GM18907 (cell line): ENCODE results near the gene PKMYT1.
"Not testable (repeated sequence)": the region's sequence is repeated elsewhere in the genome, so short reads cannot be mapped to it uniquely, and the experiment has no call there.

ENCODE experiments used
- ATAC-seq: cut with Tn5 transposase; IDR thresholded peaks from one replicate; pipeline ENCODE4 v1.9.1; 2021; ENCODE audit warnings: mild to moderate bottlenecking, moderate library complexity; ENCODE audit not compliant: unreplicated experiment

Gene PKMYT1

GRCh38 chr16:2937170-2937569, 43.1 kb downstream of the PKMYT1 start:
- ATAC-seq, result no peak

GRCh38 chr16:2936436-2937011, 43.7 kb downstream of the PKMYT1 start:
- ATAC-seq, result no peak

- no peak for ATAC-seq
Measured at GRCh38 chr16:2934450-2934849, 45.8 kb downstream of the PKMYT1 start.

- no peak for ATAC-seq
Measured at GRCh38 chr16:2933701-2934100, 46.5 kb downstream of the PKMYT1 start.

- ATAC-seq, result no peak
Measured at GRCh38 chr16:2933136-2933535, 47.1 kb downstream of the PKMYT1 start.

- not testable (repeated sequence) for ATAC-seq
Measured at GRCh38 chr16:2931231-2931914, 48.9 kb downstream of the PKMYT1 start.

GRCh38 chr16:2930236-2930635, 50.0 kb downstream of the PKMYT1 start:
- ATAC-seq, result no peak

- ATAC-seq, result no peak
Measured at GRCh38 chr16:2929693-2930092, 50.6 kb downstream of the PKMYT1 start.

- no peak for ATAC-seq
Measured at GRCh38 chr16:2928796-2929195, 51.5 kb downstream of the PKMYT1 start.

- ATAC-seq, result not testable (repeated sequence)
Measured at GRCh38 chr16:2928151-2928550, 52.1 kb downstream of the PKMYT1 start.

- no peak for ATAC-seq
Measured at GRCh38 chr16:2927010-2927646, 53.1 kb downstream of the PKMYT1 start.

- no peak for ATAC-seq
Measured at GRCh38 chr16:2926650-2926999, 53.6 kb downstream of the PKMYT1 start.

GRCh38 chr16:2925951-2926649, 54.1 kb downstream of the PKMYT1 start:
- no peak for ATAC-seq

- ATAC-seq, result no peak
Measured at GRCh38 chr16:2924901-2925755, 55.1 kb downstream of the PKMYT1 start.

- no peak for ATAC-seq
Measured at GRCh38 chr16:2923481-2923880, 56.8 kb downstream of the PKMYT1 start.
